ENCODE measurements around the gene DRG1. TPM values are rescaled to one million over a fixed set of nuclear protein-coding genes. Genes with fewer than 3 reads are reported as not detected.
"Not testable (repeated sequence)": the region's sequence is repeated elsewhere in the genome, so short reads cannot be mapped to it uniquely, and the experiment has no call there.

DRG1 gene
- polyA plus RNA-seq, 10 donors: 63.3 to 83.4 (median 68.5) TPM

DNA sequence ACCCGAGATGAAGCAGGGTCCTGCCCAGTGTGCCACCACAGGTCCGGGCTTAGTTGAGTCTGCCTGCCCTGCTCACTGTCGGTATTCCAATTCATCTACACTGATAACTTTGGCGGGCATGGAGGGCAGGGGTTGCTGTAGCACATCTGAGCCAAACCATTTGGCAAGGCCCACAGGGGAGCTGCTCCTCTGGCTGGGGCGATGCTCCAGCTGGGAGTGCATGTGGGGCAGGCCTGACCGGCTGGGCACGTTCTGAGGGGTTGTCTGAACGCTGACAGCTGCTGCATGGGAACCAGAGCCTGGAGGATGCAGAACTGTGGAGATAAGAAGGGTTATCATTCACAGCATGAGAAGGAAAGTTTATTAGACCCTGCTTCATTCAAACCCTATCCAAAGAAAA lies 40.4 kb downstream of the DRG1 start:
- peak in 2 of 3 donors; percentile 10 to 26 for DNase-seq

DNA sequence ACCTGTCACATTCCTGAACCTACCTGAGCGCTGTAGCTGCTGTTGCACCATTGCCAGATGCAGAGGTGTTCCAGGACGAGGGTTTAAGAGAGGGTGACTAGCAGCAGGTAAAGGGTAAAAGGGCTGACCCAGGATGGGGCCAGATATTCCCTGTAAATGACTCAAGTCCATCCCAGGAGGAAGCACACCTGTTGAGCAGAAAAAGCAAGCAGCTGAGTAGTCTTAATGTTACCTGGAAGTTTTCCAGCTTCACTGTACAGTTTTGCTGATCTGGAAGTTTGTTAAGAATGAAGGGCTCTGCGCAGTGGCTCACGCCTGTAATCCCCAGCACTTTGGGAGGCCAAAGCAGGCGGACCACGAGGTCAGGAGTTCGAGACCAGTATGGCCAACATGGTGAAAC lies 41.3 kb downstream of the DRG1 start:
- no peak for DNase-seq

DNA sequence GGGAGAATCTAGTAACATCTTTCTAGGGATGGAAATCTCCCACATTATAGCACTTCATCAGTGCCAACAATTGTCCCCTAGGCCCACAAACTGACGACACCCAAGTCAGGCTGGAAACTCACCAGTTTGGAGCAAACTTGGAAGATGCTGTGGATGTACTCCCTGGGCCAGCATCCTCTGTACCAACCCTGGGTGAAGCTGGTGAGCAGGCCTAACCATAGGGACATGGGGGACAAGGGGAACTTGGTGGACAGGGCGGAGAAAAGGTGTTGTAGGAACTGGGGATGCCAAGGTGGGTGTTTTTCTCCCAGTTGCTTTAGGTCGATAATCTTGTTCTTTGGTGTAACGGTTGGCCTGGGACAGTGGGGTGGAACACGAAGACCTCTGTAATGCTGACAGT lies 42.2 kb downstream of the DRG1 start:
- no peak for DNase-seq

DNA sequence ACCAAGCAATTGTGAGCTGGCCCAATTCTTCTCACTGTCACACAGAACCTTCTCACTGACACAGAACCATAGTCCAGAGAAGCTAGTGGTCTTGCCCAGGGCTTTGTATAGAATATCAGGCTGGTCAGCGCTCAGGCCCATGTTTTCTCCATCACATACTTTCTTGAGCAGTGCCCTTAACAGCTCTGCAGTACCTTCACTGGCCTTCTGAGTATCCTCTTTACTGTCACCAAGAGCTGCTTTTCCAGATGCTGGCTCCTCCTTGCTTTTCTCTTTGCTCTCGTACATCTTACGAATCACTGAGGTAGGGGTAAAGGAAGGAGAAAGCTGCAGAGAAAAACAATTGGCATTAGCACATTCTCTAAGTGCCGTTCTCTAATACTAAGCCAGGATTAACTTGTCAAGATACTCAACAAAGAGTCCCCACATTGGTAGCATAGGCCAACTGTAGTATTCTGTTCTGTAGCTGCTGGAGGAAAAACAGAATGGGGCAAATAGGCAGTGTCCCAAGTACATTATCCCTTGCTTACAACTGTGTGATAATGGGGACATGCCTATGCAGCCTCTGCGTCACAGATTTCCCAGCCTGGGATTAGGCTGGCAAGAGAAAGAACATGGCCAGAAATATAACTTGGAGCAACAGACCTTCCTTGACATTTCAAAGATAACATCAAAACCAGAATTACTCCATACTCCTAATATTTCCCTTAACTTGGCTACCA lies 43.5 kb downstream of the DRG1 start:
- DNase-seq: no peak

DNA sequence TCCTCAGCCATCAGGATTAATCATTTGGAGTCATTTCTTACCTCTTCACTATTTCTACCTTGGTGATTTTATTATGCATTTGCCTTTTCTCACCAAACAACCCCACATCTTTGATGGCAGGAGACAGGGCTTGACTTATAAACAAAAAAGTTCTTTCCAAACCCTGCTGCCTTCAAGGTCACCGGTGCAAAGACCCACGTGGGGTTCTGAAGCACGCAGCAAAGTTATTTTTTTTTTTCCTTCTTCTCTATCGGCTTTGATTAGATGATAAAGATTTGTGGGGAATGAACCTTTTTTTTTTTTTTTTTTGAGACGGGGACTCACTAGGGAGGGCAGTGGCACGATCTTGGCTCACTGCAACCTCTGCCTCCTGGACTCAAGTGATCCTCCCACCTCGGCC lies 44.1 kb downstream of the DRG1 start:
- no peak for DNase-seq

DNA sequence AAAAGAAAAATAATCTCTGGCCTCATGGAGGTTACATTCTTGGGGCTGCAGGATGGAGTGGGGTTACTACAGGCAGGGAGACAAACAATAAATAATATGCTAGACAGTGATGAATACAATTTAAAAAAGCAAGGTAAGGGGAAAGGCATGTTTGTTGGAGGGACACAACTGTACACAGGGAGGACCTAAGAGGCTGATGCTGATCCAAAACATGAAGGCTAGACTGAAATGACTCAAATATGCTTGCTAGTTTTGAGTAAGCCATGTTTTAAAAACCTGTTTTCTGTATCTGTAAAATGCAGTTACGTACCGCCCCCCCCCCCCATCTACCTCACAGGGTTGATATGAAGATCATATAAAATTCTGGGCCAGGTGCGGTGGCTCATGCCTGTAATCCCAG lies 46.2 kb downstream of the DRG1 start:
- no peak for DNase-seq

DNA sequence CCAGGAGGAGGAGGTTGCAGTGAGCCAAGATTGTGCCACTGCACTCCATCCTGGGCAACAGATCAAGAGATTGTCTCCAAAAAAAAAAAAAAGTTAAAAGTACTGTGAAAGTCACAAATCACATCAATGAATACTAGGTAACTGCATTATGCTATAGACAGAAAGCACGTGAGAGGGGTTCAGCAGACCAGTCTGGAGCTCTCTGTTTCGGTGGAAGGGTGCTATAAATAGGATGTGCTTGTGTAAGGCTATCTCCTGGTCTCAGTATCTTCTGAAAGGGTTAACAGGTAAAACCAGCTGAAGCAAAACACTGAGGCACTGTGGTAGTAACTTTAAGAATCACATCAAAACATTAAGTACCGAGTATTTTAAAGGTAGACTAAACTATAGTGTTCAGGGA lies 46.8 kb downstream of the DRG1 start:
- no peak for DNase-seq

DNA sequence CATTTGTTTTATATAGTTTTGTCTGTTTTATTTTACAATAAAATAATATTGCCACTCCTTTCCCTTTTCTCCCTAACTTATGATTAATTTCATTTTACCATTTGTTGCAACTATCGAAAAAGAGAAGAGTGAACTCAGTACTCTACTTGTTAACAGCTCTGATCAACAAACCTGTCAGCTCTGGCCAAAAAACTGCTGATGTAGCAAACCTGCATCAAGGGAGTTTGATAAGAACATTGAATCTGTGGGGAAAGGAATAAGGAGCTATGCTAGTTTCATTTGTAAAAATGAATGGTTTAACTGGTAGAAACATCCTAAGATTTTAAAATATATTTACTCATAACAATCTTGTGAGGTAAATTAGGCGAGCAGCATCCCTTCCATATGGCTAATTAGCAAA lies 47.4 kb downstream of the DRG1 start:
- no peak for DNase-seq

DNA sequence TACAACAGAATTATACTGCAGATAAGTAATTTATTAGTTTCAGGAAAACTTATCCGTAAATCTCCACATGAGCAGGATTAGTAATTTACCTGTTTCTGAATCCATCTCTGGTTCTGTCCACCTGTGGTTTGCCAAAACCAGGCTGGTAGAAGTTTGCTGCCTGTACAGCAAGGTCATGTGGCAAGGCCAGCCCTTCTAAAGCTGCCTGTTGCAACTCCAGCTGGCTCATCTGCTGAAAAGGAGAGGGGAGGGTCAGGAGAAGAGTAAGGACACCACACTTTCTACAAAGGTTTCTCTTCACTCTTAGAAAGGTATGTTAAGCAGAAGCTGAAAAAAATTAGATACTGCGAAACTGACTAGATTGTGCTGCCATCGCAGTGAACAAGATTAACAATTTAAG lies 47.9 kb downstream of the DRG1 start:
- no peak for DNase-seq

DNA sequence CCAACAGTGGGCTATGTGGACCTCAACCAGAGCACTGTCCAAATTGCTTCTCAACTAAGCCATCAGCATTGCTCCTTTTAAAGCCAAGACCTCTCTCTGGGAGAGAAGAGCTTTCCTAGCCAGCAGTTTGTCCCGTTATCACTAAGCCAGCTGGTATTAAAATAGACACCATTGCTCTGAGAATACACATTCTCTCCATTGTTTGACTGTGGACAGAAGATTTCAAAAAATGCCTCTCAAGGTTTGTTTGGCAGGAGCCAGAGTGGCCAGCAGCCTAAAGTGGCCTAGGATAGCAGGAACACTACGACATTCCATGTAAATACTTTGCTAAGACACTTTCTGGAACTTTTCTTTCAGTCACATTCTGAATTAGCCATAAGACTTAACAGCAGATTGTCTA lies 49.0 kb downstream of the DRG1 start:
- DNase-seq: no peak

DNA sequence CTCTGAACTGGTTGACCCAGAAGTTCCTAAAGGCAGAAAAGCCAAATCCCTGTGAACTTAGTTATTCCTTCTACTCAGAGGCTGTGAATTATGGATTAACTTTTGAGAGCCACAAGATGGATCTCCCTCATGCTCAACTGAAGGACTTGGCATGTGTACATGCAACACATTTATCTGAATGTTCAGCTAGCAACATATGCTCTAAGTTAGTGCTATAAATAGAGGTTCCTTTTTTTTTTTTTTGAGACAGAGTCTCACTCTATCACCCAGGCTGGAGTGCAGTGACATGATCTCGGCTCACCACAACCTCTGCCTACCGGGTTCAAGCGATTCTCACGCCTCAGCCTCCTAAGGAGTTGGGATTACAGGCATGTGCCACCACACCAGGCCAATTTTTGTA lies 50.1 kb downstream of the DRG1 start:
- DNase-seq: no peak

DNA sequence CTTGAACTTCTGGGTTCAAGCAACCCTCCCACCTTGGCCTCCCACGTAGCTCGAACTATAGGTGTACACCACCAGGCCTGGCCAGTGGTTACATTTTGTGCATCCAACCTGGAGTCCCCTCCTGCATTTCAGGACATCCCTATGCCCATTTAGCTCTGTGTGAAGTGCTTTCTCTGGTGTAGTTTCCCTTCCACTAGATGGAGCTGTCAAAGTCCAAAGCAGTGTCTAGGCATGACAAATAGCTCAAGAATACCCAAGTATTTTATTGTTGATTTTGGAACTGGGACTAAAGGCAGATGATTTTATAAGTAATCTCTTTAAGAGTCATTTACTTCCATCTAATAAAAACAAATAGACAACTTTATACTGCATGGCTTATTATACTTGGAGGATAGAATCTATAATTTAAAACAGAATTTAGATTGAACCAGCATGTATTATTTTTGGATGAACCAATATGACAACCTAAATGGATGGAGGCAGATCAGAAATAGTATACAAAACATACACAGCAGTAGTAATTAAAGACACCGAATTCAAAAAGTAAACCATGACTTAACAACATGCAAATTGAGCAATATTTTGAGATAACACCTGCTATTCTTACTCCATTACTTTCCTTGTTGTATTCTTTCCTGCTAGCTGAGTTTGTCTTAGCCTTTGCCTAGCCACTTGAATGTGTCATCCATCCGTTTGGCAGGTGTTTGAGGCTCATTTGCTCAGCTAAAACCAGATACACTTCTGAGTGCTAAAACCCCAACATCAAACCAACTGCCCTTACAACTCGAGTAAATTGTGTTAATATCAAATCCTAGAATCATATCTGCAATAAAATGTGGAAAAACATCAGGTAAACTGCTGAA lies 52.5 kb downstream of the DRG1 start:
- DNase-seq: peak in 1 of 3 donors; percentile 25

DNA sequence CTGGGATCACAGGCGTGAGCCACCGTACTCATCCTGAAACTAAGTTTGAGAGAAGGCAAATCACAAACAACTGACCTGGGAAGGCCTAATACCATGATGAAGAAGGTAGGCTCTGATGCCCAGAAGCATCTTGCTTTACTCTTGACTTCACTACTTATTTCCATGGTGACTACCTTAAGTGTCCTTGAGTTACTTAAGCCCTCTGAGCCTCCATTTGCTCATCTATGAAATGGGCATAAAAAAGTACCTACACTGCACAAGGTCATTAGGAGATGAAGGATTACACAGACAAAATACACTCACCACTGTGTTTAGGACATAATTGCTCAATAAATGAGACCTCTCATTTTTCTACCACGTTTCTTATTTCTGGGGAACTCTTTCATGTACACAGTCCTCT lies 62.3 kb downstream of the DRG1 start:
- no peak for DNase-seq

DNA sequence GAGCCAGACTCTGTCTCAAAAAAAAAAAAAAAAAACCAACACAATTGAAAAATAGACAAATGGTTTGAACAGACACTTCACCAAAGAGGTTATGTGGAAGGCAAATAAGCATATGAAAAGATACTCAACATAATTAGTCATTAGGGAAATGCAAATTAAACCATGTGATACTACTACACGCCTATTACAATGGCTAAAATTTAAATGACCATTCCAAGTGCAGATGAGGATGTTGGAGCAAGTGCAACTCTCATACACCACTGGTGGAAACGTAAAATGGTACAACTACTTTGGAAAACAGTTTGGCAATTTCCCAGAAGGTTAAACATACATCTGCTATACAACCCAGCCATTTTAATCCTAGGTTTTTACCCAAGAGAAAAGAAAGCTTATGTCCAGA lies 65.9 kb downstream of the DRG1 start:
- DNase-seq: no peak

DNA sequence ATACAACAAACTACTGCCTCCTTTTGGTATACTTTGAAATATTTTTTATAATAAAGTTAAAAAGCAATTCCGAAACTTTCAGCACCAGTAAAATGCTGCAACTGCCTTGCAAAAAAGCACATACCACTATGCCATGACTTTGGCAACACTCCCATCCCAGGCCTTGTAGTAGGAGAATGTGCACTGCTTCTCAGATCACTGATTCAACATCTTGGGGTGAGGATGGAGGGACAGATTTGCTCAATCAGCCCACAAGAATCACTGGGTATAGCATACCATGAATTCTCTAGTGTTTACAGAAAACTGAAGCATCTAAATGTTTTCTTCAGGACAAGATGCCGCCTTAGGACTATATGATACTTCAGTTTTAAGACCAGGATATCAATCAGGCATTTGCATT lies 75.3 kb downstream of the DRG1 start:
- DNase-seq: peak in 1 of 3 donors; percentile 25

DNA sequence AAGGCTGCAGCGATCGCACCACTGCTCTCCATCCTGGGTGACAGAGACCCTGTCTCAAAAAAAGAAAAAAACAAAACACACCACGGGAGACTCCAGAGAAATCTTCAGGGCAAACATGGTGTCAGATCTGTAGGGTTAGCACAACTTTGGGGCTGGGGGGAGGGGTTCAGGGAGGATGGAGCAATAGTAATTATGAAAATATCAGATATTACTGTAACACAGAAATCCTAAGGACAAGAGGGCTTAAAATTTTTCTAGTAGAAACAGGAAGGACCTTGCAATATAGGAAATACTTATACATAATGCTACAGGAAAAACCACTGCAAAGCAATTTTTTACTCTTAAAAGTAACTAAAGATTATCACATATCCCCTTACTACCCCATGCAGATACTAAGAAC lies 76.4 kb downstream of the DRG1 start:
- no peak for DNase-seq

DNA sequence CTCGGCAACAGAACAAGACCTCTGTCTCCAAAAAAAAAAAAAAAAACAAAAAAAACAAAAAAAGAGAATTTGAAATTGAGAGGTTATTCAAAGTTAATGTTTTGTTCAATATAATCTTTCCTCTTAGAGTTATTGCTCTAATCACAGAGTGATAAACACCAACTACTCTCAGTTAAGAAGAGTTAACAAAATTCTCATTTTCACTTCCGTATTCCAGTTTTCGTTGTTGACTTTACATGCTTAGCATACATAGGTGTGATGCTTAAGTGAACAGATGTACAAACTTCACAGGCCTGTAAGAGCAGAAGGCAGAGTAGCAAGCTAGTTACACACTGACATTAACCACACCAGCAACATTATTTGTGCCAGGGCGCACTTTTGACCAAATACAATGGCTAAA lies 77.9 kb downstream of the DRG1 start:
- no peak for DNase-seq

DNA sequence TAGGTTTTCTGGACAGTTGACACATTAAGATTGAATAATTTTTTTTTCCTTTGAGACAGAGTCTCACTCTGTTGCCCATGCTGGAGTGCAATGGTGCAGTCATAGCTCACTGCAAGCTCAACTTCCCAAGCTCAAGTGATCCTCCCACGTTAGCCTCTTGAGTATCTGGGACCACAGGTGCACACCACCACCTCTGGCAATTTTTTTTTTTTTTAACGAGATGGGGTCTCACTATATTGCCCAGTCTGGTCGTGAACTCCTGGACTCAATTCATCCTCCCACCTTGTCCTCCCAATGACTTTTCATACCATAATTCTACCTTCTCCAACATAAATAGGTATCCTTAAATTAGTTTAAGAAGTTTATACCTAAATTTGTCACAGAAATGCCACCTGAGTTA lies 81.7 kb downstream of the DRG1 start:
- no peak for DNase-seq

DNA sequence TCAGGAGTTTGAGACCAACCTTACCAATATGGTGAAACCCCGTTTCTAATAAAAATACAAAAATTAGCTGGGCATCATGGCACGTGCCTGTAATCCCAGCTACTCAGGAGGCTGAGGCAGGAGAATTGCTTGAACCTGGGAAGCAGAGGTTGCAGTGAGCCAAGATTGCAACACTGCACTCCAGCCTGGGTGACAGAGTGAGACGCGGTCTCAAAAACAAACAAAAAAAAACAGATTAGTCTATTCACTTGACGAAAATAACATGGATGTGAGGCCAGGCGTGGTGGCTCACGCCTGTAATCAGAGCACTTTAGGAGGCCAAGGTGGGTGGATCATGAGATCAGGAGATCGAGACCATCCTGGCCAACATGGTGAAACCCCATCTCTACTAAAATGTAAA lies 83.1 kb downstream of the DRG1 start:
- not testable (repeated sequence) for DNase-seq

All from muscle of back (tissue), 11 donors.